ENCODE results near the gene ASAP2. TPM values are rescaled to one million over a fixed set of nuclear protein-coding genes. Genes with fewer than 3 reads are reported as not detected.

ASAP2 gene
- total RNA-seq, 1 experiment from 2014 or later, result 12.6 TPM

GRCh38 chr2:9219027-9219445 lies 12.4 kb downstream of the ASAP2 start:
- no peak overlapping the region for H3K4ac ChIP-seq (ENCODE audit: low read depth, low read length)
- H3K9me3 ChIP-seq (ENCODE audit: control insufficient read depth, low read depth, low read length), result no peaks in the 10 kb centered on the region
- H3K27ac ChIP-seq (ENCODE audit: insufficient read length, low read depth, low read length), result no peak overlapping the region
- H3T11ph ChIP-seq (ENCODE audit: low read length), result no peak overlapping the region
- H2BK120ac ChIP-seq (ENCODE audit: low read depth, low read length, poor library complexity, severe bottlenecking), result no peak overlapping the region
- Mint-ChIP-seq H3K27ac (no peak overlapping the region), H3K4me3 (no peak overlapping the region), H3K4me1 (peaks cover 21 to 28% of the 10 kb centered on the region in 2 experiments), H3K36me3 (ENCODE audit: insufficient read depth in 1 of 3, low read depth in 3 of 3) (peaks cover 0 to 18% (median 2%) of the 10 kb centered on the region in 3 experiments; a peak in 5 of 7 replicates), H3K9me3 (peaks cover 4 to 8% of the 10 kb centered on the region in 2 experiments; a peak in 3 of 5 replicates), H3K27me3 (ENCODE audit: low read depth) (peaks cover 64% of the 10 kb centered on the region)
- no peaks in the 10 kb centered on the region for H4K20me1 ChIP-seq (ENCODE audit: control insufficient read depth, insufficient read depth, insufficient read length)
- H3K79me1 ChIP-seq (ENCODE audit: insufficient read depth, low read depth, low read length, poor library complexity, severe bottlenecking), result no peaks in the 10 kb centered on the region
- H3K18ac ChIP-seq (ENCODE audit: insufficient read length, low read depth, low read length), result no peak overlapping the region
- no peak overlapping the region for H2AFZ ChIP-seq (ENCODE audit: low read length)
- H2BK5ac ChIP-seq (ENCODE audit: insufficient read length, low read length), result no peak overlapping the region
- H3K23me2 ChIP-seq (ENCODE audit: insufficient read length, low read depth, low read length, poor library complexity, severe bottlenecking), result no peaks in the 10 kb centered on the region
- no peak overlapping the region for H3K14ac ChIP-seq (ENCODE audit: insufficient read depth, low read length)
- WGBS (ENCODE audit: extremely low coverage, insufficient read length, low lambda C conversion rate), result no CpG with 5 or more reads among the region's 4 CpGs
- H2BK20ac ChIP-seq (ENCODE audit: low read depth, low read length, poor library complexity, severe bottlenecking), result no peak overlapping the region
- peaks cover 7% of the 10 kb centered on the region; the same call in 1 of the 2 replicates for H3K4me1 ChIP-seq (ENCODE audit: insufficient read depth, low read length)
- H2BK12ac ChIP-seq (ENCODE audit: insufficient read length, low read depth, low read length), result no peak overlapping the region
- no peaks in the 10 kb centered on the region; the same call in 1 of the 2 replicates for H3K27me3 ChIP-seq (ENCODE audit: insufficient read depth, low read length)
- no peak overlapping the region for H4K5ac ChIP-seq (ENCODE audit: insufficient read length, low read depth, low read length)
- H3K23ac ChIP-seq (ENCODE audit: insufficient read length, low read depth, low read length), result no peak overlapping the region
- H3K4me2 ChIP-seq (ENCODE audit: insufficient read depth, insufficient read length, low read length), result no peak overlapping the region
- no peak overlapping the region for H4K91ac ChIP-seq (ENCODE audit: insufficient read length, low read depth, low read length)
- H4K8ac ChIP-seq (replicated peaks; ENCODE audit: insufficient read length, low read depth, low read length), result no peak overlapping the region
- no peak overlapping the region for H2AK5ac ChIP-seq (ENCODE audit: insufficient read length, low read length)
- TF ChIP-seq CTCF (conservative IDR thresholded peaks at IDR 0.05), result no peak
- no peak overlapping the region for H3K56ac ChIP-seq (ENCODE audit: insufficient read length, low read depth, low read length)
- H3K9ac ChIP-seq (ENCODE audit: extremely low read depth, insufficient read length, low read length), result no peak overlapping the region
- H3K79me2 ChIP-seq (ENCODE audit: insufficient read depth, low read length), result no peaks in the 10 kb centered on the region; the same call in 1 of the 2 replicates
- no peak overlapping the region for H2BK15ac ChIP-seq (ENCODE audit: low read depth, low read length)
- DNase-seq, result no peak

All from H9 (cell line).